ENCODE data around the gene NAT10.

- TF ChIP-seq CREB1 (CRISPR knock-in tag; IDR thresholded peaks at IDR 0.05; ENCODE audit: low read depth), result no peak
- no peak for TF ChIP-seq CTCF (conservative IDR thresholded peaks at IDR 0.05; ENCODE audit: low read depth in 2 of 2)
- no peak for TF ChIP-seq REST (IDR thresholded peaks at IDR 0.05; ENCODE audit: unreplicated experiment)
- no peak for TF ChIP-seq EZH2phosphoT487 (IDR thresholded peaks at IDR 0.05; ENCODE audit: unreplicated experiment)
- TF ChIP-seq EZH2 (IDR thresholded peaks at IDR 0.05; ENCODE audit: low read depth, unreplicated experiment), result no peak
- TF ChIP-seq STAT1 (IDR thresholded peaks at IDR 0.05; ENCODE audit: unreplicated experiment), result no peak
- no peak for TF ChIP-seq ZNF331 (CRISPR knock-in tag; IDR thresholded peaks at IDR 0.05; ENCODE audit: low read depth)
Observed at GRCh38 chr11:34188181-34188580, 82.8 kb downstream of the NAT10 start.
